ENCODE measurements around the gene ZNF664. TPM values are rescaled to one million over a fixed set of nuclear protein-coding genes. Genes with fewer than 3 reads are reported as not detected.

ZNF664 gene
- total RNA-seq, 2 experiments from 2014 or later = 13.4 to 19.0 TPM

DNA sequence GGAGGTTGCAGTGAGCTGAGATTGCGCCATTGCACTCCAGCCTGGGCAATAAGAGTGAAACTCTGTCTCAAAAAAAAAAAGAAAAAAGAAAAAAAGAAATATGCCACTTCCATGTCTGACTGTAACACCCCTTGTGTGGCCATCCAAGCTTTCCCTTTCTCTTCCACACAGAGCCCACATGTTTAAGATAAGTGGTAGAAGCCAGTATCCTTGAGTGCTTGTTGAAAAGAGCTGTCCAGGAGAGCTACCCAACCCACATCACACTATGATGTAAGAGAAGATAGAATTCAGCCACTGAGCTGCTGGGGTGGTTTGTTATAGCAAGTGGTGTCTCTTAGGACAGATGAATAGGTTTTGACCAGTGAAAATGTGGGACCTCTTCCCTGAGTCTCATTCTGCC, 82.1 kb downstream of the ZNF664 start:
- ATAC-seq (ENCODE audit: poor library complexity) (no peak), DNase-seq (no peak)
- Histone ChIP-seq H3K4me1 (ENCODE audit: insufficient read depth, low read length) (no peaks in the 10 kb centered on the region), H3K9me3 (ENCODE audit: control insufficient read depth in 1 of 2, insufficient read depth in 1 of 2, low read length in 2 of 2) (no peaks in the 10 kb centered on the region), H3K4me3 (ENCODE audit: low read length) (no peak overlapping the region), H3K27ac (ENCODE audit: low read depth in 1 of 2, low read length in 2 of 2) (no peak overlapping the region), H3K36me3 (ENCODE audit: insufficient read depth, low read length) (no peaks in the 10 kb centered on the region), H3K27me3 (ENCODE audit: control insufficient read depth in 1 of 2, insufficient read depth in 2 of 2, low read length in 2 of 2) (peaks cover 0 to 4% of the 10 kb centered on the region in 2 experiments)
- H3K27me3 Mint-ChIP-seq = peaks cover 5% of the 10 kb centered on the region
- H3K4me3 Mint-ChIP-seq = no peak overlapping the region
- TF ChIP-seq, protein P1, sequence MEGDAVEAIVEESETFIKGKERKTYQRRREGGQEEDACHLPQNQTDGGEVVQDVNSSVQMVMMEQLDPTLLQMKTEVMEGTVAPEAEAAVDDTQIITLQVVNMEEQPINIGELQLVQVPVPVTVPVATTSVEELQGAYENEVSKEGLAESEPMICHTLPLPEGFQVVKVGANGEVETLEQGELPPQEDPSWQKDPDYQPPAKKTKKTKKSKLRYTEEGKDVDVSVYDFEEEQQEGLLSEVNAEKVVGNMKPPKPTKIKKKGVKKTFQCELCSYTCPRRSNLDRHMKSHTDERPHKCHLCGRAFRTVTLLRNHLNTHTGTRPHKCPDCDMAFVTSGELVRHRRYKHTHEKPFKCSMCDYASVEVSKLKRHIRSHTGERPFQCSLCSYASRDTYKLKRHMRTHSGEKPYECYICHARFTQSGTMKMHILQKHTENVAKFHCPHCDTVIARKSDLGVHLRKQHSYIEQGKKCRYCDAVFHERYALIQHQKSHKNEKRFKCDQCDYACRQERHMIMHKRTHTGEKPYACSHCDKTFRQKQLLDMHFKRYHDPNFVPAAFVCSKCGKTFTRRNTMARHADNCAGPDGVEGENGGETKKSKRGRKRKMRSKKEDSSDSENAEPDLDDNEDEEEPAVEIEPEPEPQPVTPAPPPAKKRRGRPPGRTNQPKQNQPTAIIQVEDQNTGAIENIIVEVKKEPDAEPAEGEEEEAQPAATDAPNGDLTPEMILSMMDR (IDR thresholded peaks at IDR 0.05) = no peak
- no peak overlapping the region for H3K27ac Mint-ChIP-seq
- H3K4me1 Mint-ChIP-seq (ENCODE audit: low read depth) = no peaks in the 10 kb centered on the region
- H3K36me3 Mint-ChIP-seq (ENCODE audit: low read depth) = no peaks in the 10 kb centered on the region
- intact Hi-C loops (cut with DNase I, micrococcal nuclease) = no loop called here
- no peaks in the 10 kb centered on the region for H3K9me3 Mint-ChIP-seq
- POLR2A ChIA-PET = no interaction called here
- CTCF ChIA-PET = no interaction called here

DNA sequence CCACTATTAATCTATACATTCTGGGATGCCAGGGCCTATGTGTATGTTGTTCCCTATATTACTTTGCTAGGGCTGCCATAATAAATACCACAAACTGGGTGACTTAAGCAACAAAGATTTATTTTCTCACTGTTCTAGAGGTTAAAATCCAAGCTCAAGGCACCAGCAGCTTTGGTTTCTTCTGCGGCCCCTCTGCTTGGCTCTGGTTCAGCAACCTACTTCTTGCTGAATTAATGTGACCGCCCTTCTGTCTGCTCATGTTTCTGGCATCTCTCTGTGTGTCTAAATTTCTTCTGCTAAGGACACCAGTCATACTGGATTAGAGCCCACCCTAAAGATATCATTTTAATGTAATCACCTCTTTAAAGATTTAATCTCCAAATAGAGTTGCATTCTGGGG, 84.7 kb downstream of the ZNF664 start:
- H3K27ac Mint-ChIP-seq = no peak overlapping the region
- no peaks in the 10 kb centered on the region for H3K9me3 Mint-ChIP-seq
- POLR2A ChIA-PET = no interaction called here
- H3K36me3 ChIP-seq (ENCODE audit: insufficient read depth, low read length) = no peaks in the 10 kb centered on the region
- H3K4me3 ChIP-seq (ENCODE audit: low read length) = no peak overlapping the region
- no peaks in the 10 kb centered on the region for H3K36me3 Mint-ChIP-seq (ENCODE audit: low read depth)
- H3K27me3 Mint-ChIP-seq = peaks cover 14% of the 10 kb centered on the region
- H3K4me1 ChIP-seq (ENCODE audit: insufficient read depth, low read length) = no peaks in the 10 kb centered on the region
- peaks cover 0 to 4% of the 10 kb centered on the region in 2 experiments for H3K27me3 ChIP-seq (ENCODE audit: control insufficient read depth in 1 of 2, insufficient read depth in 2 of 2, low read length in 2 of 2)
- ATAC-seq (ENCODE audit: poor library complexity) (no peak), DNase-seq (no peak)
- no peak overlapping the region for H3K27ac ChIP-seq (ENCODE audit: low read depth in 1 of 2, low read length in 2 of 2)
- H3K9me3 ChIP-seq (ENCODE audit: control insufficient read depth in 1 of 2, insufficient read depth in 1 of 2, low read length in 2 of 2) = no peaks in the 10 kb centered on the region
- CTCF ChIA-PET = no interaction called here
- intact Hi-C loops (cut with DNase I, micrococcal nuclease) = no loop called here
- H3K4me1 Mint-ChIP-seq (ENCODE audit: low read depth) = no peaks in the 10 kb centered on the region
- H3K4me3 Mint-ChIP-seq = no peak overlapping the region
- TF ChIP-seq, protein P1 (IDR thresholded peaks at IDR 0.05) = no peak

DNA sequence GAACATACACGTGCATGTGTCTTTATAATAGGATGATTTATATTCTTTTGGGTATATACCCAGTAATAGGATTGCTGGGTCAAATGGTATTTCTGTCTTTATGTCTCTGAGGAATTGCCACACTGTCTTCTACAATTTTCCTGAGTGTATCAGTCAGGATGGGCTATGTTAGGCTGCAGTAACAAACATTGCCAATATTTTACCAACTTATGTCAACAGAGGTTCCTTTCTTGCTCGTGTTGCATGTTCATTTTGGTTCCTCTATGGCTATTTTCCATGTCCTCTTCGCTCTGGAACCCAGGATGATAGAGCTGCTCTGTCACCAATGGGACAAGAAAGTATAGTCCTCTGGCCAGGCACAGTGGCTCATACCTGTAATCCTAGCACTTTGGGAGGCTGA, 86.7 kb downstream of the ZNF664 start:
- TF ChIP-seq, protein P1 (IDR thresholded peaks at IDR 0.05) = no peak
- H3K27me3 Mint-ChIP-seq = peaks cover 14% of the 10 kb centered on the region
- Histone ChIP-seq H3K36me3 (ENCODE audit: insufficient read depth, low read length) (no peaks in the 10 kb centered on the region), H3K9me3 (ENCODE audit: control insufficient read depth in 1 of 2, insufficient read depth in 1 of 2, low read length in 2 of 2) (no peaks in the 10 kb centered on the region), H3K27ac (ENCODE audit: low read depth in 1 of 2, low read length in 2 of 2) (no peak overlapping the region), H3K27me3 (ENCODE audit: control insufficient read depth in 1 of 2, insufficient read depth in 2 of 2, low read length in 2 of 2) (peaks cover 0 to 5% of the 10 kb centered on the region in 2 experiments), H3K4me1 (ENCODE audit: insufficient read depth, low read length) (no peaks in the 10 kb centered on the region), H3K4me3 (ENCODE audit: low read length) (no peak overlapping the region)
- no peak for ATAC-seq (ENCODE audit: poor library complexity)
- no peak overlapping the region for H3K4me3 Mint-ChIP-seq
- ChIA-PET POLR2A (no interaction called here), CTCF (no interaction called here)
- H3K27ac Mint-ChIP-seq = no peak overlapping the region
- H3K4me1 Mint-ChIP-seq (ENCODE audit: low read depth) = no peaks in the 10 kb centered on the region
- intact Hi-C loops (cut with DNase I, micrococcal nuclease) = no loop called here
- H3K9me3 Mint-ChIP-seq = no peaks in the 10 kb centered on the region
- no peaks in the 10 kb centered on the region for H3K36me3 Mint-ChIP-seq (ENCODE audit: low read depth)
- no peak for DNase-seq

Other genes with a start within 250 kb of the ZNF664 start
- gene DNAH10, start 210.9 kb upstream of the ZNF664 start, total RNA-seq = under 1 TPM; 0.16 to 0.17 TPM
- 10 to 100 TPM; 11.5 to 12.7 TPM for gene CCDC92, start 384 bp upstream of the ZNF664 start, total RNA-seq

Measured in CD4-positive, alpha-beta T cell (primary cell).